Subcutaneous adipose tissue (tissue), 4 donors: ENCODE measurements around the gene CCDC136. TPM values are rescaled to one million over a fixed set of nuclear protein-coding genes. Genes with fewer than 3 reads are reported as not detected.

Experiments
- total RNA-seq, 4 donors: library from RNA; depleted of rRNA; stranded (reverse); fragments of >200 nt; gene quantifications; one replicate each; pipeline ENCODE4 v1.1.0, GENCODE V29; 2016
- TF ChIP-seq, protein P1 (sequence below): fragments of 450-650 bp; IDR thresholded peaks from one replicate; pipeline ENCODE4 v1.5.1; 2016; ENCODE audit warnings: low read depth, mild to moderate bottlenecking, control low read depth, antibody characterized with exemption, moderate library complexity

Gene CCDC136
- total RNA-seq, 4 donors from 2014 or later, result 2.6 to 6.6 (median 3.1) TPM

DNA sequence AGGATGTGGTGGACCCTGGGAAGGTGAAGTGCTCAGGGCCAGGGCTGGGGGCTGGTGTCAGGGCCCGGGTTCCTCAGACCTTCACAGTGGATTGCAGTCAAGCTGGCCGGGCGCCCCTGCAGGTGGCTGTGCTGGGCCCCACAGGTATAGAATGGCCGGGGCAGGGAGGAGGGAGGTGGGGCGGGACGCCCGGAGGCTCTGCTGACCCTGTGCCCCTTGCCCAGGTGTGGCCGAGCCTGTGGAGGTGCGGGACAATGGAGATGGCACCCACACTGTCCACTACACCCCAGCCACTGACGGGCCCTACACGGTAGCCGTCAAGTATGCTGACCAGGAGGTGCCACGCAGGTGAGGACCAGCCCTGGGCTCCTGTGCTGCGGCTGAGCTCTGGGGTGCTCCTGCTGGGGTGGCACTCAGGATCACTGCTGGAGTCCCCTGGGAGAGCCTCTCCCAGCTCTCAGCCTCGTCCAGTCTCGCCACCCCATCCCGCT lies 56.0 kb downstream of the CCDC136 start:
- TF ChIP-seq, protein P1, sequence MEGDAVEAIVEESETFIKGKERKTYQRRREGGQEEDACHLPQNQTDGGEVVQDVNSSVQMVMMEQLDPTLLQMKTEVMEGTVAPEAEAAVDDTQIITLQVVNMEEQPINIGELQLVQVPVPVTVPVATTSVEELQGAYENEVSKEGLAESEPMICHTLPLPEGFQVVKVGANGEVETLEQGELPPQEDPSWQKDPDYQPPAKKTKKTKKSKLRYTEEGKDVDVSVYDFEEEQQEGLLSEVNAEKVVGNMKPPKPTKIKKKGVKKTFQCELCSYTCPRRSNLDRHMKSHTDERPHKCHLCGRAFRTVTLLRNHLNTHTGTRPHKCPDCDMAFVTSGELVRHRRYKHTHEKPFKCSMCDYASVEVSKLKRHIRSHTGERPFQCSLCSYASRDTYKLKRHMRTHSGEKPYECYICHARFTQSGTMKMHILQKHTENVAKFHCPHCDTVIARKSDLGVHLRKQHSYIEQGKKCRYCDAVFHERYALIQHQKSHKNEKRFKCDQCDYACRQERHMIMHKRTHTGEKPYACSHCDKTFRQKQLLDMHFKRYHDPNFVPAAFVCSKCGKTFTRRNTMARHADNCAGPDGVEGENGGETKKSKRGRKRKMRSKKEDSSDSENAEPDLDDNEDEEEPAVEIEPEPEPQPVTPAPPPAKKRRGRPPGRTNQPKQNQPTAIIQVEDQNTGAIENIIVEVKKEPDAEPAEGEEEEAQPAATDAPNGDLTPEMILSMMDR, result no peak

DNA sequence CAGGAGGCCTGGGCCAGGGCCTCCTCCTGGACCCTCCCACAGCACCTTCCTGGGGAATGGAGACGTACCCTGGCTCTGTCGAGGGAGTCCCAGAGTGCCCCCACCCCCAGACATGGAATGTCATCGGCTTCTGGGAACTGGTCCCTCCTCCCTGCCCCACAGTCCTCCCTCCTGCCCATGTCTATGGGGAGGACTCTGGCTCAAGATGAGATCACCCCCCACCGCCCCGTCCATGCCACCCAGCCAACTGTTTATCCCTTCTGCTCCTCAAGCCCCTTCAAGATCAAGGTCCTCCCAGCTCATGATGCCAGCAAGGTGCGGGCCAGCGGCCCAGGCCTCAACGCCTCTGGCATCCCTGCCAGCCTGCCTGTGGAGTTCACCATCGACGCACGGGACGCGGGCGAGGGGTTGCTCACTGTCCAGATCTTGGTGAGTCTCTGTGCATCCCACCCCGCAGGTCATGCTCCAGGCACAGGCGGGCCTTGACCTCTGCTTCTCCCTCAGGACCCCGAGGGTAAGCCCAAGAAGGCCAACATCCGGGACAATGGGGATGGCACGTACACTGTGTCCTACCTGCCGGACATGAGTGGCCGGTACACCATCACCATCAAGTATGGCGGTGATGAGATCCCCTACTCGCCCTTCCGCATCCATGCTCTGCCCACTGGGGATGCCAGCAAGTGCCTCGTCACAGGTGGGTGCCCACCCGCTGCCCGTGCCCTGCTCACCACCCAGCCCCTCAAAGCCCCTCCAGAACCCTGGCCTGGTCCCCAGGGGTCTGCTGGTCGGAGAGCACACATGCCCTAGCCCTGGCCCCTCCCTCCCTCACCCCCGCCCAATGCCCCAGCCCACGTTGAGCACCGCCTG lies 56.8 kb downstream of the CCDC136 start:
- TF ChIP-seq, protein P1, result no peak

DNA sequence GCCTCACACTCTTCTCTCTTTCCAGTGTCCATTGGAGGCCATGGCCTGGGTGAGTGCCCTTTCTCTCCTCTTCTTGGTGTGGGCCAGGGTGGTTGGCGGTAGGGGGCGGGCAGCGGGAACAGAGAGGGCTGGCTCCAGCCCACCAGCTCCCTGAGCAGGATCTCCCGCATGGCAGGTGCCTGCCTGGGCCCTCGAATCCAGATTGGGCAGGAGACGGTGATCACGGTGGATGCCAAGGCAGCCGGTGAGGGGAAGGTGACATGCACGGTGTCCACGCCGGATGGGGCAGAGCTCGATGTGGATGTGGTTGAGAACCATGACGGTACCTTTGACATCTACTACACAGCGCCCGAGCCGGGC lies 57.4 kb downstream of the CCDC136 start:
- TF ChIP-seq, protein P1, result no peak

DNA sequence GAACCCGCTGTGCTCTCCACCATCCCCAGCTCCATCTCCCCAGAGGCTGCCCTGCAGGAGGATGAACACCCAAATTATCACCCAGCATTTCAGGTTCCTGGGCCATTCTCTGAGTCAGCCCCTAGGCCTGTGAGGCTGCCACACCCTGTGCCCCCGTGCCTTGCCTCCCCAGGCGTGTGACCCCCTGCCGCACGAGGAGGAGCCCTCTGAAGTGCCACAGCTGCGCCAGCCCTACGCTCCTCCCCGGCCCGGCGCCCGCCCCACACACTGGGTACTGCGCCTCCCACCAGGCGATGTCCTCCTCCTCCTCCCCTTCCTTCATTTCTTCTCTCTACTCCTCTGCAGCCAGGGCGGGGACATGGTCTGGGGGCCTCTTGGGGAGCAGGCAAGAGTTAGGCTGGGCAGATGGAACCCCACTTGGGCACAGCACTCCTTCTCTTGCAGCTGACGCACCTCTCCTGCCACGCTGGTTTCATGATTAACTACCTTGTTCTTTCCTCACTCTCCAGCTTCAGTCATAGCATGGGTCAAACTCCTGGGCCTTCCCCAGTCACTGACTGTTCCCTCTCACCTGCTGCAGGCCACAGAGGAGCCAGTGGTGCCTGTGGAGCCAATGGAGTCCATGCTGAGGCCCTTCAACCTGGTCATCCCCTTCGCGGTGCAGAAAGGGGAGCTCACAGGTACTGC lies 58.2 kb downstream of the CCDC136 start:
- TF ChIP-seq, protein P1, result no peak

DNA sequence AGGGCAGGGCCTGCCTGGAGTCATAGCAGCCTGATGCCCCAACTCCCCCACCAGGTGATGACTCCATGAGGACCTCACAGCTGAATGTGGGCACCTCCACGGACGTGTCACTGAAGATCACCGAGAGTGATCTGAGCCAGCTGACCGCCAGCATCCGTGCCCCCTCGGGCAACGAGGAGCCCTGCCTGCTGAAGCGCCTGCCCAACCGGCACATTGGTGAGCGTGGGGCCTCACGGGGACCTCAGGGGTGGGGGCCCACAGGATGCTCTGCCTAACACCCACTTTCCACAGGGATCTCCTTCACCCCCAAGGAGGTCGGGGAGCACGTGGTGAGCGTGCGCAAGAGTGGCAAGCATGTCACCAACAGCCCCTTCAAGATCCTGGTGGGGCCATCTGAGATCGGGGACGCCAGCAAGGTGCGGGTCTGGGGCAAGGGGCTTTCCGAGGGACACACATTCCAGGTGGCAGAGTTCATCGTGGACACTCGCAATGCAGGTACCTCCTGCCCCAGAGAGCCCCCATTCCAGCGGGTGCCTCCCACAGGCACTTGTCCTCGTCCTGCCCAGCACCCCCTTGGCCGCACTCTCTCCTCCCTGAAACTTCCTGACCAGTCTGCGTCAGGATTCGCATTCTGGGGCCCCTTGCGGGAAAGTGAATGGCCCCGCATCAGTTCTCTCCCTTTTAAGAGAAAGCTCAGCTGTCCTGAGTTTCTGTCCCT lies 60.9 kb downstream of the CCDC136 start:
- TF ChIP-seq, protein P1, result no peak

DNA sequence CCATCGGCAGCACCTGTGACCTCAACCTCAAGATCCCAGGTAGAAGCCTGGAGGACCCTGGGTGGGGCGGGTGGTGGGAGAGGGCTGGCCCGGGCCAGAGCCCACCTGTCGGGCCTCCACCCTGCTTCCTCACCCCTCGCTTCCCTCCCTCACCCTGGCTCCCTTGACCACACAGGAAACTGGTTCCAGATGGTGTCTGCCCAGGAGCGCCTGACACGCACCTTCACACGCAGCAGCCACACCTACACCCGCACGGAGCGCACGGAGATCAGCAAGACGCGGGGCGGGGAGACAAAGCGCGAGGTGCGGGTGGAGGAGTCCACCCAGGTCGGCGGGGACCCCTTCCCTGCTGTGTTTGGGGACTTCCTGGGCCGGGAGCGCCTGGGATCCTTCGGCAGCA lies 62.0 kb downstream of the CCDC136 start:
- TF ChIP-seq, protein P1, result no peak

DNA sequence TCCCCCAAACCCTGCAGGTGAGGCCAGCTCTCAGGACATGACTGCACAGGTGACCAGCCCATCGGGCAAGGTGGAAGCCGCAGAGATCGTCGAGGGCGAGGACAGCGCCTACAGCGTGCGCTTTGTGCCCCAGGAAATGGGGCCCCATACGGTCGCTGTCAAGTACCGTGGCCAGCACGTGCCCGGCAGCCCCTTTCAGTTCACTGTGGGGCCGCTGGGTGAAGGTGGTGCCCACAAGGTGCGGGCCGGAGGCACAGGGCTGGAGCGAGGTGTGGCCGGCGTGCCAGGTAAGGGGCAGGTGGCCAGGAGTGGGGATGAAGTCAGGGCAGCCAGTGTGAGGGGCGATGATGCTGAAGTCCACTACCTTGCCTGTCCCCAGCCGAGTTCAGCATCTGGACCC lies 62.6 kb downstream of the CCDC136 start:
- TF ChIP-seq, protein P1, result no peak
